Limb (tissue), 2 donors: ENCODE data around the gene CDCP1.

Source experiments
- DNase-seq, 2 donors: peaks; one replicate each; pipeline ENCODE4 v3.0.0-alpha.2; 2016; ENCODE audit errors: extremely low spot score in 2 of 2

CDCP1 gene

GRCh38 chr3:45145681-45146614 lies at the start of gene CDCP1:
CDCP1 (minus strand) TSS chr3:45146378; CDS start chr3:45146287, 91 bp downstream.
- DNase-seq: peak in 1 of 2 donors; percentile 36

GRCh38 chr3:45194791-45195190 lies 48.6 kb upstream of the CDCP1 start:
- DNase-seq: no peak

GRCh38 chr3:45191924-45192417 lies 45.8 kb upstream of the CDCP1 start:
- DNase-seq: no peak

GRCh38 chr3:45191424-45191823 lies 45.2 kb upstream of the CDCP1 start:
- DNase-seq: no peak

- no peak for DNase-seq
Observed at GRCh38 chr3:45188719-45189659, 42.8 kb upstream of the CDCP1 start.

GRCh38 chr3:45187694-45188141 lies 41.5 kb upstream of the CDCP1 start:
- no peak for DNase-seq

- no peak for DNase-seq
Observed at GRCh38 chr3:45186871-45187270, 40.7 kb upstream of the CDCP1 start.

GRCh38 chr3:45185461-45185860 lies 39.3 kb upstream of the CDCP1 start:
- DNase-seq: no peak

- DNase-seq: no peak
Observed at GRCh38 chr3:45185052-45185451, 38.9 kb upstream of the CDCP1 start.

- no peak for DNase-seq
Observed at GRCh38 chr3:45183872-45184262, 37.7 kb upstream of the CDCP1 start.

GRCh38 chr3:45182915-45183871 lies 37.0 kb upstream of the CDCP1 start:
- DNase-seq: no peak

GRCh38 chr3:45181496-45181895 lies 35.3 kb upstream of the CDCP1 start:
- DNase-seq: no peak

- DNase-seq: no peak
Observed at GRCh38 chr3:45180899-45181298, 34.7 kb upstream of the CDCP1 start.

- DNase-seq: no peak
Observed at GRCh38 chr3:45180051-45180450, 33.9 kb upstream of the CDCP1 start.

- DNase-seq: no peak
Observed at GRCh38 chr3:45179163-45179562, 33.0 kb upstream of the CDCP1 start.

- DNase-seq: no peak
Observed at GRCh38 chr3:45178183-45179023, 32.2 kb upstream of the CDCP1 start.

GRCh38 chr3:45176912-45177311 lies 30.7 kb upstream of the CDCP1 start:
- DNase-seq: no peak

- DNase-seq: no peak
Observed at GRCh38 chr3:45174234-45174633, 28.1 kb upstream of the CDCP1 start.

- DNase-seq: no peak
Observed at GRCh38 chr3:45173776-45174175, 27.6 kb upstream of the CDCP1 start.

GRCh38 chr3:45171283-45171682 lies 25.1 kb upstream of the CDCP1 start:
- DNase-seq: no peak
